AG09309 (cell line): ENCODE measurements around the gene CCL22.
A peak's percentile ranks its signal among the peaks of the same experiment; 100 is the strongest.

Experiments
- DNase-seq: peaks from one replicate; pipeline ENCODE4 v3.0.0-alpha.2; 2010; ENCODE audit warnings: low read depth
- H3K4me3 ChIP-seq: 2 replicates; pipeline ENCODE4 v1.5.1; 2011; ENCODE audit warnings: mild to moderate bottlenecking, low read depth, low read length, moderate library complexity; ENCODE audit not compliant: control insufficient read depth
- CTCF ChIP-seq: IDR thresholded peaks from 2 replicates; pipeline ENCODE4 v1.5.1; 2011; ENCODE audit warnings: mild to moderate bottlenecking, low read depth, low read length, inconsistent platforms; ENCODE audit not compliant: insufficient read depth, control insufficient read depth; ENCODE audit errors: missing control alignments

The CCL22 gene

GRCh38 chr16:57358527-57359095 lies at the start of gene CCL22:
Gene CCL22 (plus strand): TSS chr16:57358783. CDS start chr16:57358817, 34 bp downstream.
- H3K4me3 ChIP-seq, result no peak within 1 kb of the TSS
- DNase-seq, result no peak
- no peak for TF ChIP-seq CTCF

GRCh38 chr16:57310801-57311200 lies 47.8 kb upstream of the CCL22 start:
- TF ChIP-seq CTCF, result no peak

GRCh38 chr16:57313509-57313908 lies 45.1 kb upstream of the CCL22 start:
- H3K4me3 ChIP-seq, result no peak overlapping the region
- no peak for DNase-seq
- TF ChIP-seq CTCF, result no peak

More at GRCh38 chr16:57310801-57311200, 47.8 kb upstream of the CCL22 start:
- no peak overlapping the region for H3K4me3 ChIP-seq
- DNase-seq, result no peak

GRCh38 chr16:57314161-57314785 lies 44.3 kb upstream of the CCL22 start:
- no peak for TF ChIP-seq CTCF
- no peak for DNase-seq
- no peak overlapping the region for H3K4me3 ChIP-seq

- DNase-seq, result no peak
- H3K4me3 ChIP-seq, result no peak overlapping the region
These were observed 43.2 kb upstream of the CCL22 start for GRCh38 chr16:57315416-57315815.

GRCh38 chr16:57316390-57317017 lies 42.1 kb upstream of the CCL22 start:
- DNase-seq, result peak; percentile 84
- no peak overlapping the region for H3K4me3 ChIP-seq
- TF ChIP-seq CTCF, result no peak

More at GRCh38 chr16:57315416-57315815, 43.2 kb upstream of the CCL22 start:
- TF ChIP-seq CTCF, result no peak
